SK-N-MC (cell line): ENCODE results near the gene GMFB.

Source experiments
- DNase-seq: peaks from one replicate; pipeline ENCODE4 v3.0.0-alpha.2; 2011; ENCODE audit warnings: low read depth, low spot score
- H3K27ac ChIP-seq: fragments of 200-600 bp; sonication (generic); 2 replicates; pipeline ENCODE4 v1.5.1; 2016; ENCODE audit warnings: mixed run types
- H3K36me3 ChIP-seq: fragments of 200-600 bp; sonication (generic); 2 replicates; pipeline ENCODE4 v1.6.1; 2017; ENCODE audit warnings: antibody characterized with exemption, low read length, mixed read lengths; ENCODE audit not compliant: insufficient read depth
- H3K4me3 ChIP-seq: fragments of 200-600 bp; sonication (generic); 2 replicates; pipeline ENCODE4 v1.5.1; 2016
- H3K9ac ChIP-seq: fragments of 200-600 bp; sonication (generic); 2 replicates; pipeline ENCODE4 v1.8.0; 2017; ENCODE audit warnings: mixed run types, mixed read lengths; ENCODE audit not compliant: insufficient read length
- H3K9me3 ChIP-seq: fragments of 200-600 bp; sonication (generic); 2 replicates; pipeline ENCODE4 v1.6.1; 2017; ENCODE audit warnings: low read depth, mild to moderate bottlenecking, antibody characterized with exemption, low read length, moderate library complexity, mixed read lengths
- EZH2 ChIP-seq: fragments of 200-600 bp; sonication (generic); IDR thresholded peaks from one replicate; pipeline ENCODE4 v1.6.1; 2017; ENCODE audit warnings: antibody characterized with exemption
- FOXP2 ChIP-seq: optimal IDR thresholded peaks from 2 replicates; pipeline ENCODE3; 2011; ENCODE audit warnings: mild to moderate bottlenecking, moderate library complexity; ENCODE audit not compliant: insufficient read depth; ENCODE audit errors: extremely low read length, control extremely low read depth
- POLR2AphosphoS5 ChIP-seq: IDR thresholded peaks from 2 replicates; pipeline ENCODE4 v1.6.1; 2012; ENCODE audit warnings: mild to moderate bottlenecking, low read depth, low read length, borderline replicate concordance

Gene GMFB

DNA sequence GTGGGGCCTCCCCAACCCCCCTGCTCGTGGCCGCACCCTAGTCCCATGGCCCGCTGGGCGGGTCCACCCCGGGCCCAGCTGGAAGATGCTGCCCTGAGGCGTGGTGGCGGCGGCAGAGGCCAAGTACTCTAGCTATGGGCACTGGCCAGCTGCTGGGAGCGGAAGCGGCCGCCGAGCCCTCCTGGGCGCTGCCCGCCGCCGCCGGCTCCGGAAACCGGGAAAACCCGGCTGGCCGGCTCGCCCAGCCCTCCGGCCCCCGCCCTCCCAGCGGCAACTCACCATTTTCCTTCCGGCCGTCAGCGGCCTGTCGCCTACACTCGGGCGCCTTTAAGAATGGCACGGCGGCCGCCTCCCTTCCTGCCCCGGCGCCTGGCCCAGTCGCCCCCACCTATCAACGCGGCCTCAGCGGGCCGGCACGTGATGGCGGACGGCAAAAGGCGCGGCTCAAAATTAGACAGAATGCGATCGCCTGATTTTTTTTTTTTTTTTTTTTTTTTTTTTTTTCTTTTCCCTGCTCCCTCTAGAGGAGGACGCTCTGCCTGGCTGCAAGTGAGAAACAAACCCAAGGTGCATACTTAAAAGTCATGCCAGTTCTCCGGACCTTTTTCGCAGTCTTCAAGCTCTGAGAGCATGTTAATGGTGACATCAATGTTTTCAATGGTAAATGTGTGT lies at the start of gene GMFB:
Gene GMFB (minus strand): TSS at position 335 of the 672 bp plus-strand sequence. CDS start 53 bp downstream, at position 282.
- peak within 1 kb of the TSS; percentile 92 for H3K27ac ChIP-seq
- no peak for DNase-seq
- H3K9me3 ChIP-seq, result no peaks in the 10 kb centered on the region
- peak within 1 kb of the TSS; percentile 97 for H3K9ac ChIP-seq
- peaks cover 17% of the 10 kb centered on the region for H3K36me3 ChIP-seq
- peak within 1 kb of the TSS; percentile 98 for H3K4me3 ChIP-seq
- TF ChIP-seq POLR2AphosphoS5, result peak; percentile 79
- TF ChIP-seq FOXP2, result no peak
- no peak for TF ChIP-seq EZH2

- DNase-seq, result no peak
- Histone ChIP-seq H3K36me3 (no peaks in the 10 kb centered on the region), H3K9ac (no peak overlapping the region), H3K9me3 (no peaks in the 10 kb centered on the region), H3K4me3 (no peak overlapping the region), H3K27ac (no peak overlapping the region)
- TF ChIP-seq EZH2, result no peak
- no peak for TF ChIP-seq POLR2AphosphoS5
- TF ChIP-seq FOXP2, result no peak
Observed at GRCh38 chr14:54538055-54538454, 49.3 kb upstream of the GMFB start.

GRCh38 chr14:54537651-54538050 lies 48.9 kb upstream of the GMFB start:
- Histone ChIP-seq H3K4me3 (no peak overlapping the region), H3K9ac (no peak overlapping the region), H3K27ac (no peak overlapping the region), H3K9me3 (no peaks in the 10 kb centered on the region), H3K36me3 (no peaks in the 10 kb centered on the region)
- no peak for DNase-seq
- TF ChIP-seq FOXP2 (no peak), POLR2AphosphoS5 (no peak)

DNA sequence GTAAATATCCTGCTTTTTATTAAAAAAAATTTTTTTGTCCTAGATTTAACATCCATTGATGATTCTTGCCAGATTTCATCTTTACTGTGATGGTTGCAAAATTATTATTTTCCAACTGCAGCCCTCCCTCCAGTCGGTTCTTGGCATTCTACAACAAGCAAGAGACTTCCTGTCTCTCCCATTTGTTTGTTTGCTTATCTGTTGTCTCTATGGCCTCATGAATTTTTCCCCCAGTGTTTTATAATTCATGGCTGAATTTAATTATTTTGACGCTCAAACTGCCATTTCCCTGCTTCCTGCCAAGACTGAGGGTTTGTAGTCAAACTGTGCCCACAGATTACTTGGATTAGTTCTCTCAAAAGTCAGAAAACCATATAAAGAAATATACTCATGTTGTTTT lies 46.9 kb upstream of the GMFB start:
- peak overlapping the region; percentile 14; the same call in 1 of the 2 replicates for H3K4me3 ChIP-seq

DNA sequence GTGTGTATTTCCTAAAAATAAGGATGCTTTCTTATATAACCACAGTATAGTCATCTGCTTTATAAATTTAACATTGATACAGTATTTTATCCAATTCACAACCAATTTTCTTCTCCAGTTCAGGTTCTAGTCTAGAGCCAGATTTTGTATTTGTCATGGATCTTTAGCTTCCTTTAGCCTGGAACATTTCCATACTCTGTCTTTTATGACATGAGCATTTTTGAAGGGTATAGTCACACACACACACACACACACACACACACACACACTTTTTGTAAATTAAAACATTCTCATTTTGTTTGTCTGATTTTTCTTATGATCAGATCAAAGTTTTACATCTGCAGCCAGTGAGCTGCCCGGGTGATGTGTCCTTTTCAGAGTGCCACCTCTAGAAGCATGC lies 46.3 kb upstream of the GMFB start:
- Histone ChIP-seq H3K27ac (no peak overlapping the region), H3K9ac (no peak overlapping the region), H3K9me3 (no peaks in the 10 kb centered on the region), H3K36me3 (no peaks in the 10 kb centered on the region), H3K4me3 (no peak overlapping the region)
- TF ChIP-seq POLR2AphosphoS5, result no peak
- TF ChIP-seq EZH2, result no peak
- TF ChIP-seq FOXP2, result no peak
- DNase-seq, result no peak

More for the DNA sequence above, 46.9 kb upstream of the GMFB start:
- Histone ChIP-seq H3K9ac (no peak overlapping the region), H3K27ac (peak overlapping the region; percentile 67), H3K36me3 (no peaks in the 10 kb centered on the region), H3K9me3 (no peaks in the 10 kb centered on the region)
- no peak for TF ChIP-seq EZH2
- TF ChIP-seq FOXP2, result peak; percentile 51
- TF ChIP-seq POLR2AphosphoS5, result no peak
- no peak for DNase-seq

- DNase-seq, result no peak
- H3K4me3 ChIP-seq, result no peak overlapping the region
Observed at GRCh38 chr14:54533100-54533499, 44.3 kb upstream of the GMFB start.

GRCh38 chr14:54532111-54533012 lies 43.6 kb upstream of the GMFB start:
- Histone ChIP-seq H3K27ac (no peak overlapping the region), H3K9me3 (no peaks in the 10 kb centered on the region), H3K4me3 (no peak overlapping the region), H3K36me3 (no peaks in the 10 kb centered on the region), H3K9ac (no peak overlapping the region)
- DNase-seq, result no peak
- no peak for TF ChIP-seq FOXP2
- TF ChIP-seq EZH2, result no peak
- TF ChIP-seq POLR2AphosphoS5, result no peak

More at GRCh38 chr14:54533100-54533499, 44.3 kb upstream of the GMFB start:
- TF ChIP-seq FOXP2, result no peak
- no peak for TF ChIP-seq POLR2AphosphoS5
- no peak for TF ChIP-seq EZH2
- Histone ChIP-seq H3K9ac (no peak overlapping the region), H3K27ac (no peak overlapping the region), H3K9me3 (no peaks in the 10 kb centered on the region), H3K36me3 (no peaks in the 10 kb centered on the region)

- Histone ChIP-seq H3K4me3 (no peak overlapping the region), H3K9me3 (no peaks in the 10 kb centered on the region), H3K36me3 (no peaks in the 10 kb centered on the region), H3K27ac (no peak overlapping the region), H3K9ac (no peak overlapping the region)
- TF ChIP-seq POLR2AphosphoS5 (no peak), FOXP2 (no peak), EZH2 (no peak)
- DNase-seq, result no peak
Observed at GRCh38 chr14:54529811-54530210, 41.0 kb upstream of the GMFB start.

- Histone ChIP-seq H3K9ac (no peak overlapping the region), H3K36me3 (no peaks in the 10 kb centered on the region), H3K27ac (no peak overlapping the region), H3K9me3 (no peaks in the 10 kb centered on the region), H3K4me3 (no peak overlapping the region)
- TF ChIP-seq EZH2 (no peak), POLR2AphosphoS5 (no peak), FOXP2 (no peak)
- no peak for DNase-seq
Observed at GRCh38 chr14:54528973-54529372, 40.2 kb upstream of the GMFB start.
